Measurements from ENCODE around the gene TMEM132C.

GRCh38 chr12:128613837-128614590 lies 347.0 kb downstream of the TMEM132C start:
- TF ChIP-seq, protein P1, sequence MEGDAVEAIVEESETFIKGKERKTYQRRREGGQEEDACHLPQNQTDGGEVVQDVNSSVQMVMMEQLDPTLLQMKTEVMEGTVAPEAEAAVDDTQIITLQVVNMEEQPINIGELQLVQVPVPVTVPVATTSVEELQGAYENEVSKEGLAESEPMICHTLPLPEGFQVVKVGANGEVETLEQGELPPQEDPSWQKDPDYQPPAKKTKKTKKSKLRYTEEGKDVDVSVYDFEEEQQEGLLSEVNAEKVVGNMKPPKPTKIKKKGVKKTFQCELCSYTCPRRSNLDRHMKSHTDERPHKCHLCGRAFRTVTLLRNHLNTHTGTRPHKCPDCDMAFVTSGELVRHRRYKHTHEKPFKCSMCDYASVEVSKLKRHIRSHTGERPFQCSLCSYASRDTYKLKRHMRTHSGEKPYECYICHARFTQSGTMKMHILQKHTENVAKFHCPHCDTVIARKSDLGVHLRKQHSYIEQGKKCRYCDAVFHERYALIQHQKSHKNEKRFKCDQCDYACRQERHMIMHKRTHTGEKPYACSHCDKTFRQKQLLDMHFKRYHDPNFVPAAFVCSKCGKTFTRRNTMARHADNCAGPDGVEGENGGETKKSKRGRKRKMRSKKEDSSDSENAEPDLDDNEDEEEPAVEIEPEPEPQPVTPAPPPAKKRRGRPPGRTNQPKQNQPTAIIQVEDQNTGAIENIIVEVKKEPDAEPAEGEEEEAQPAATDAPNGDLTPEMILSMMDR (IDR thresholded peaks at IDR 0.05; ENCODE audit: extremely low read depth in 1 of 2, insufficient read depth in 1 of 2, low read depth in 1 of 2, low read length in 2 of 2): no peak
- no peak for TF ChIP-seq POLR2AphosphoS5 (IDR thresholded peaks at IDR 0.05; ENCODE audit: insufficient read depth, low read depth, low read length)

Measured in endothelial cell of umbilical vein (primary cell).